CD14-positive monocyte (primary cell): Measurements from ENCODE around the gene IGFALS. TPM values are rescaled to one million over a fixed set of nuclear protein-coding genes. Genes with fewer than 3 reads are reported as not detected.

Experiments
- DNase-seq, 3 donors: peaks; one replicate each; pipeline ENCODE4 v3.0.0-alpha.2; 2011 to 2022
- H2AFZ ChIP-seq: 2 replicates; pipeline ENCODE4 v1.6.0; 2012; ENCODE audit warnings: mild to moderate bottlenecking, low read depth, low read length, inconsistent platforms; ENCODE audit not compliant: insufficient read depth, poor library complexity, severe bottlenecking
- H3K27ac ChIP-seq, 2 donors: 1 replicate in 1 of 2; 2 replicates in 1 of 2; pipeline ENCODE4 v1.5.1; 2012 to 2013; ENCODE audit warnings: low read length in 2 of 2, control low read depth in 1 of 2, inconsistent platforms in 1 of 2, low read depth in 1 of 2, mild to moderate bottlenecking in 1 of 2
- H3K27me3 ChIP-seq, 2 donors: one replicate each; pipeline versions ENCODE4 v1.6.0 to v1.6.1; 2011 to 2013; ENCODE audit warnings: low read length in 2 of 2; ENCODE audit not compliant: control insufficient read depth in 2 of 2, insufficient read depth in 2 of 2
- H3K36me3 ChIP-seq, 2 donors: replicated peaks in 1 of 2; 1 replicate in 1 of 2; 2 replicates in 1 of 2; pipeline versions ENCODE4 v1.5.1 to v1.6.1; 2012 to 2013; ENCODE audit warnings: low read length in 2 of 2, control low read depth in 1 of 2, inconsistent platforms in 1 of 2, mild to moderate bottlenecking in 1 of 2; ENCODE audit not compliant: insufficient read depth in 2 of 2, control insufficient read depth in 1 of 2
- H3K4me1 ChIP-seq, 2 donors: 1 replicate in 1 of 2; 2 replicates in 1 of 2; pipeline versions ENCODE4 v1.5.1 to v1.6.1; 2012 to 2013; ENCODE audit warnings: low read length in 2 of 2, control low read depth in 1 of 2, inconsistent platforms in 1 of 2, mild to moderate bottlenecking in 1 of 2, moderate library complexity in 1 of 2; ENCODE audit not compliant: insufficient read depth in 2 of 2, control insufficient read depth in 1 of 2
- H3K4me2 ChIP-seq: replicated peaks from 2 replicates; pipeline ENCODE3; 2012; ENCODE audit warnings: low read length, moderate library complexity, mild to moderate bottlenecking; ENCODE audit not compliant: poor library complexity, severe bottlenecking; ENCODE audit errors: extremely low read depth
- H3K4me3 ChIP-seq, 3 experiments: fragments of 200-600 bp in 1 of 3; sonication (generic) in 1 of 3; replicated peaks in 1 of 3; 1 replicate in 2 of 3; 2 replicates in 1 of 3; pipeline ENCODE4 v1.5.1; 2011 to 2013; ENCODE audit warnings: low read length in 3 of 3, mild to moderate bottlenecking in 3 of 3, control low read depth in 2 of 3, low read depth in 2 of 3, inconsistent platforms in 1 of 3, moderate library complexity in 1 of 3
- H3K79me2 ChIP-seq: 2 replicates; pipeline ENCODE4 v1.6.0; 2012; ENCODE audit warnings: mild to moderate bottlenecking, control low read depth, inconsistent platforms, low read length, moderate library complexity; ENCODE audit not compliant: insufficient read depth
- H3K9ac ChIP-seq: 2 replicates; pipeline ENCODE4 v1.6.0; 2017; ENCODE audit warnings: low read length, mild to moderate bottlenecking; ENCODE audit not compliant: insufficient read depth, poor library complexity, severe bottlenecking
- H3K9me3 ChIP-seq, 2 donors: replicated peaks in 1 of 2; 1 replicate in 1 of 2; 2 replicates in 1 of 2; pipeline versions ENCODE4 v1.5.1 to v1.6.1; 2012 to 2013; ENCODE audit warnings: low read length in 2 of 2, control low read depth in 1 of 2; ENCODE audit not compliant: control insufficient read depth in 1 of 2, insufficient read depth in 1 of 2
- H4K20me1 ChIP-seq: 2 replicates; pipeline ENCODE4 v1.6.0; 2012; ENCODE audit warnings: mild to moderate bottlenecking, low read length, control low read depth, moderate library complexity; ENCODE audit not compliant: insufficient read depth
- H3K27ac Mint-ChIP-seq, 7 donors: one replicate each; pipeline ENCODE4 v1.8.0; 2020; ENCODE audit warnings: mild to moderate bottlenecking in 7 of 7, mixed read lengths in 7 of 7, moderate library complexity in 6 of 7, inconsistent platforms in 2 of 7
- H3K27me3 Mint-ChIP-seq, 3 donors: one replicate each; pipeline ENCODE4 v1.8.0; 2021 to 2022; ENCODE audit warnings: low read depth in 3 of 3, mild to moderate bottlenecking in 3 of 3, mixed read lengths in 3 of 3, moderate library complexity in 3 of 3, inconsistent platforms in 1 of 3
- H3K36me3 Mint-ChIP-seq, 2 donors: one replicate each; pipeline ENCODE4 v1.8.0; 2020; ENCODE audit warnings: mixed read lengths in 2 of 2, inconsistent platforms in 1 of 2, mild to moderate bottlenecking in 1 of 2
- H3K4me1 Mint-ChIP-seq: one replicate; pipeline ENCODE4 v1.8.0; 2020; ENCODE audit warnings: mild to moderate bottlenecking, mixed read lengths
- H3K4me3 Mint-ChIP-seq, 2 donors: one replicate each; pipeline ENCODE4 v1.8.0; 2020; ENCODE audit warnings: mild to moderate bottlenecking in 2 of 2, mixed read lengths in 2 of 2, moderate library complexity in 1 of 2
- H3K9me3 Mint-ChIP-seq, 7 donors: one replicate each; pipeline ENCODE4 v1.8.0; 2020 to 2022; ENCODE audit warnings: mixed read lengths in 7 of 7, mild to moderate bottlenecking in 6 of 7, moderate library complexity in 6 of 7, inconsistent platforms in 2 of 7
- CTCF ChIP-seq: fragments of 200-600 bp; IDR thresholded peaks from one replicate; pipeline ENCODE4 v1.8.0; 2022; ENCODE audit warnings: antibody characterized with exemption, mild to moderate bottlenecking
- WGBS: methylation state at CpG from one replicate; pipeline ENCODE4 v1.1.5; 2013; ENCODE audit warnings: missing lambda C conversion rate; ENCODE audit not compliant: insufficient coverage; 5-methylcytosine and 5-hydroxymethylcytosine counted together
- intact Hi-C, 2 donors: fragments of 100-400 bp; cut with micrococcal nuclease; formaldehyde crosslinking; loops; one replicate each; pipeline versions ENCODE4 v1.15.0 to v1.15.1; 2023
- polyA plus RNA-seq, 3 donors: library from polyadenylated mRNA; depleted of rRNA in 1 of 3; unstranded in 2 of 3; stranded (reverse) in 1 of 3; fragments of 300-500 nt in 2 of 3; fragments of >200 nt in 1 of 3; fragmentation: Illumina TruSeq in 2 of 3; gene quantifications; 1 replicate in 2 of 3; 2 replicates in 1 of 3; pipeline ENCODE4 v1.2.3, GENCODE V29; 2012 to 2021

IGFALS gene
- polyA plus RNA-seq, 3 donors, result 0.07 TPM; not detected in 2

- H3K4me1 ChIP-seq, result peaks cover 27 to 39% of the 10 kb centered on the region in 2 donors
- no peaks in the 10 kb centered on the region for H3K27me3 ChIP-seq
- TF ChIP-seq CTCF, result no peak
- peak overlapping the region in 2 of 7 donors; percentile 43 to 54 for H3K27ac Mint-ChIP-seq
- no peak for DNase-seq
- peaks cover 85% of the 10 kb centered on the region for H4K20me1 ChIP-seq
- WGBS, result 97% methylated on average over 30 of the region's 30 CpGs
- H3K36me3 ChIP-seq, result peaks cover 39% of the 10 kb centered on the region in 2 donors
- H3K9me3 ChIP-seq, result no peaks in the 10 kb centered on the region
- peaks cover 26% of the 10 kb centered on the region for H3K4me1 Mint-ChIP-seq
- H2AFZ ChIP-seq, result no peak overlapping the region
- peaks cover 0 to 1% (median 0%) of the 10 kb centered on the region in 3 donors for H3K27me3 Mint-ChIP-seq
- H3K36me3 Mint-ChIP-seq, result peaks cover 5 to 43% of the 10 kb centered on the region in 2 donors
- peaks cover 0 to 2% (median 0%) of the 10 kb centered on the region in 7 donors for H3K9me3 Mint-ChIP-seq
- intact Hi-C loops, result loop anchor here (10.0 kb wide), 3 partner anchors 70 to 300 kb away; partner anchors contain the start of genes CLCN7 (in 1 of the 2) and MAPK8IP3 (in 1 of the 2)
- H3K9ac ChIP-seq, result no peak overlapping the region
- H3K27ac ChIP-seq, result no peak overlapping the region
- peaks cover 51% of the 10 kb centered on the region for H3K79me2 ChIP-seq
- H3K4me3 Mint-ChIP-seq, result no peak overlapping the region
- H3K4me2 ChIP-seq, result no peak overlapping the region
- H3K4me3 ChIP-seq, result no peak overlapping the region
These were observed 18.3 kb downstream of the IGFALS start for GRCh38 chr16:1775006-1775845.

GRCh38 chr16:1774448-1774780 is 19.1 kb downstream of the IGFALS start:
- Mint-ChIP-seq H3K4me1 (peaks cover 28% of the 10 kb centered on the region), H3K9me3 (peaks cover 0 to 2% (median 0%) of the 10 kb centered on the region in 7 donors), H3K4me3 (no peak overlapping the region), H3K27ac (no peak overlapping the region), H3K36me3 (peaks cover 5 to 40% of the 10 kb centered on the region in 2 donors), H3K27me3 (peaks cover 0 to 1% (median 0%) of the 10 kb centered on the region in 3 donors)
- H2AFZ ChIP-seq, result no peak overlapping the region
- peaks cover 30 to 45% of the 10 kb centered on the region in 2 donors for H3K4me1 ChIP-seq
- DNase-seq, result no peak
- no peak for TF ChIP-seq CTCF
- peak overlapping the region in 2 of 3 experiments; percentile 78 to 99 for H3K4me3 ChIP-seq
- 92% methylated on average over 7 of the region's 7 CpGs for WGBS
- H3K27ac ChIP-seq, result peak overlapping the region in 1 of 2 donors; percentile 39
- H3K27me3 ChIP-seq, result no peaks in the 10 kb centered on the region
- intact Hi-C loops, result loop anchor here (5.0 to 10.0 kb wide), 4 partner anchors 70 to 352 kb away; partner anchors contain the start of genes CLCN7 (in 1 of the 2), MAPK8IP3 (in 1 of the 2) and UQCC4 (in 1 of the 2)
- H4K20me1 ChIP-seq, result peaks cover 85% of the 10 kb centered on the region
- peaks cover 46% of the 10 kb centered on the region for H3K79me2 ChIP-seq
- peak overlapping the region; percentile 100 for H3K4me2 ChIP-seq
- H3K36me3 ChIP-seq, result peaks cover 35 to 39% of the 10 kb centered on the region in 2 donors
- H3K9me3 ChIP-seq, result no peaks in the 10 kb centered on the region
- peak overlapping the region; percentile 84 for H3K9ac ChIP-seq
